ENCODE results near the gene RTN4R. TPM values are rescaled to one million over a fixed set of nuclear protein-coding genes. Genes with fewer than 3 reads are reported as not detected.

Gene RTN4R
- total and polyA plus RNA-seq, 2 of the 8 experiments (the other 6 are each of a cell fraction or from before 2014, with no cell fraction given): 21.8 to 41.3 TPM

DNA sequence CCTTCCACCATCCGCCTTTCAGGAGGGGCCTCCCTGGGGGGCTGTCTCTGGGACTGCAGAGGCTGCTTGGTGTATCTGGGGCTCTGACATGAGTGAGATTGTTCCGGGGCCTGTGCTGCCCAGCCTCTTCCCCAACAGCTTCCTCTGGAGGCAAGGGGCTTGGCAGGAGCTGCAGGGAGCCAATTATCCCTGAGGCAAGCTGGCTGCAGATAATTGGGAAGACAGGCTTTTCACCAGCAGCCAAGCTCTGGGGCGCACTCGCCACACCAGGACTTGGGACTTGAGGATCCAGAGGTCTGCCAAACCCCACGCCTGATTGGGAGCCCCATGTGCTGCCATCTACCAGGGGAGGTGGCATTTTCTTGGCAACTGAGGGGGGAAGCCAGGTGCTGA is 15.6 kb upstream of the RTN4R start:
- Histone ChIP-seq H3K4me1 (replicated peaks in 1 of 4; ENCODE audit: control insufficient read depth in 3 of 4, insufficient read depth in 4 of 4, low read length in 3 of 4) (no peaks in the 10 kb centered on the region), H2BK20ac (ENCODE audit: low read length) (no peak overlapping the region), H3K27ac (ENCODE audit: low read depth, low read length) (no peak overlapping the region), H4K5ac (ENCODE audit: insufficient read length, low read depth, low read length) (no peak overlapping the region), H2BK15ac (ENCODE audit: low read length) (no peak overlapping the region), H3K4me2 (ENCODE audit: insufficient read depth in 1 of 2, low read depth in 2 of 2, low read length in 2 of 2) (no peak overlapping the region), H3K56ac (replicated peaks; ENCODE audit: insufficient read length, low read depth, low read length) (no peak overlapping the region), H3K18ac (ENCODE audit: extremely low read depth, low read length) (no peak overlapping the region), H3K23me2 (ENCODE audit: low read depth, low read length) (no peaks in the 10 kb centered on the region), H2BK120ac (replicated peaks; ENCODE audit: low read depth, low read length) (no peak overlapping the region), H3K36me3 (ENCODE audit: control insufficient read depth in 2 of 4, insufficient read depth in 4 of 4, low read length in 3 of 4) (no peaks in the 10 kb centered on the region), H3K27me3 (replicated peaks in 1 of 4; ENCODE audit: control insufficient read depth in 3 of 4, extremely low read depth in 1 of 4, insufficient read depth in 3 of 4, low read length in 3 of 4) (no peaks in the 10 kb centered on the region), H2AFZ (ENCODE audit: low read length) (no peak overlapping the region), H3K9me3 (ENCODE audit: insufficient read depth in 2 of 2, low read depth in 1 of 2, low read length in 1 of 2) (no peaks in the 10 kb centered on the region), H4K20me1 (replicated peaks in 1 of 2; ENCODE audit: control insufficient read depth in 1 of 2, insufficient read depth in 2 of 2, low read length in 2 of 2) (no peaks in the 10 kb centered on the region), H2BK12ac (ENCODE audit: low read depth, low read length) (no peak overlapping the region), H3K79me1 (ENCODE audit: low read depth, low read length) (no peaks in the 10 kb centered on the region), H4K8ac (ENCODE audit: extremely low read depth, insufficient read depth, low read length) (peak overlapping the region; percentile 25; the same call in 1 of the 2 replicates), H2AK5ac (ENCODE audit: low read depth, low read length) (no peak overlapping the region), H3K4me3 (ENCODE audit: extremely low read depth in 1 of 4, insufficient read depth in 2 of 4, low read depth in 3 of 4, low read length in 4 of 4) (no peak overlapping the region), H3K23ac (ENCODE audit: insufficient read length) (no peak overlapping the region), H3K4ac (replicated peaks; ENCODE audit: insufficient read length, low read depth, low read length) (no peak overlapping the region), H3K79me2 (ENCODE audit: control insufficient read depth in 1 of 2, insufficient read depth in 2 of 2, low read length in 2 of 2) (no peaks in the 10 kb centered on the region), H3K14ac (ENCODE audit: insufficient read length) (no peak overlapping the region), H4K91ac (replicated peaks; ENCODE audit: insufficient read length, low read length) (no peak overlapping the region), H3K9ac (replicated peaks in 1 of 4; ENCODE audit: extremely low read depth in 1 of 4, low read depth in 3 of 4, low read length in 3 of 4) (no peak overlapping the region), H2BK5ac (ENCODE audit: low read depth, low read length) (no peak overlapping the region)
- ChIA-PET POLR2A (ENCODE audit: partially characterized antibody) (interaction anchor here (0.8 to 1.5 kb wide), 2 partner anchors 8 to 153 kb away, joined by 3 to 6 read pairs; no protein-coding TSS in a partner anchor), CTCF (ENCODE audit: partially characterized antibody) (interaction anchor here (0.7 to 11.5 kb wide), 22 partner anchors 11 to 134 kb away, joined by 3 to 98 read pairs (median 4); partner anchors contain the start of gene DGCR6L)
- FAIRE-seq (no peak), DNase-seq (ENCODE audit: low read depth in 1 of 2, low spot score in 2 of 2) (no peak)
- TF ChIP-seq EZH2 (IDR thresholded peaks at IDR 0.05; ENCODE audit: low read depth, low read length, severe bottlenecking) (no peak), POLR2AphosphoS5 (IDR thresholded peaks at IDR 0.05; ENCODE audit: low read depth, low read length) (no peak), TAF1 (IDR thresholded peaks at IDR 0.05; ENCODE audit: low read depth, low read length) (no peak), RFX5 (IDR thresholded peaks at IDR 0.05; ENCODE audit: borderline replicate concordance, low read depth, low read length) (no peak), SP1 (IDR thresholded peaks at IDR 0.05; ENCODE audit: low read depth, low read length) (no peak), TAF7 (optimal IDR thresholded peaks at IDR 0.05; ENCODE audit: borderline replicate concordance, low read depth, low read length) (no peak), CTBP2 (IDR thresholded peaks at IDR 0.05; ENCODE audit: borderline replicate concordance, insufficient read depth, insufficient read length, low read length) (no peak), SP2 (IDR thresholded peaks at IDR 0.05; ENCODE audit: low read length) (no peak), JUND (IDR thresholded peaks at IDR 0.05; ENCODE audit: low read length) (no peak), HDAC2 (IDR thresholded peaks at IDR 0.05; ENCODE audit: borderline replicate concordance in 1 of 2, low read depth in 2 of 2, low read length in 2 of 2) (no peak), EGR1 (IDR thresholded peaks at IDR 0.05; ENCODE audit: borderline replicate concordance, low read depth, low read length) (no peak), RBBP5 (IDR thresholded peaks at IDR 0.05; ENCODE audit: borderline replicate concordance, low read depth, low read length) (no peak)
- 86% methylated on average over 5 of the region's 5 CpGs; no CpG with 5 or more reads in 1 of the 2 experiments for WGBS, 2 experiments (ENCODE audit: extremely low coverage in 1 of 2, insufficient coverage in 1 of 2, insufficient read length in 1 of 2, insufficient replicate concordance in 2 of 2, low coverage in 1 of 2, low lambda C conversion rate in 2 of 2, missing lambda C conversion rate in 1 of 2)

Measured in H1 (cell line).